Suppressor macrophage treated with lipopolysaccharide for 4 hours (primary cell): ENCODE results near the gene CCDC92.
"Not testable (repeated sequence)": the region's sequence is repeated elsewhere in the genome, so short reads cannot be mapped to it uniquely, and the experiment has no call there.

Source experiments
- DNase-seq: peaks from one replicate; pipeline ENCODE4 v3.0.0-alpha.2; 2020

CCDC92 gene

GRCh38 chr12:123935956-123936355, 36.7 kb downstream of the CCDC92 start:
- no peak for DNase-seq

- no peak for DNase-seq
Measured at GRCh38 chr12:123934829-123935228, 37.8 kb downstream of the CCDC92 start.

GRCh38 chr12:123934016-123934620, 38.5 kb downstream of the CCDC92 start:
- DNase-seq: no peak

GRCh38 chr12:123933214-123933613, 39.4 kb downstream of the CCDC92 start:
- DNase-seq: no peak

- no peak for DNase-seq
Measured at GRCh38 chr12:123931686-123932321, 40.8 kb downstream of the CCDC92 start.

GRCh38 chr12:123929946-123930583, 42.6 kb downstream of the CCDC92 start:
- no peak for DNase-seq

GRCh38 chr12:123928897-123929296, 43.7 kb downstream of the CCDC92 start:
- no peak for DNase-seq

- no peak for DNase-seq
Measured at GRCh38 chr12:123928274-123928865, 44.3 kb downstream of the CCDC92 start.

- DNase-seq: no peak
Measured at GRCh38 chr12:123924539-123924938, 48.1 kb downstream of the CCDC92 start.

- DNase-seq: no peak
Measured at GRCh38 chr12:123923927-123924326, 48.7 kb downstream of the CCDC92 start.

- DNase-seq: no peak
Measured at GRCh38 chr12:123923038-123923437, 49.6 kb downstream of the CCDC92 start.

GRCh38 chr12:123919980-123920360, 52.7 kb downstream of the CCDC92 start:
- DNase-seq: no peak

GRCh38 chr12:123917337-123917850, 55.2 kb downstream of the CCDC92 start:
- DNase-seq: no peak

- no peak for DNase-seq
Measured at GRCh38 chr12:123916729-123917128, 55.9 kb downstream of the CCDC92 start.

GRCh38 chr12:123914726-123915333, 57.8 kb downstream of the CCDC92 start:
- no peak for DNase-seq

GRCh38 chr12:123912415-123913380, 59.9 kb downstream of the CCDC92 start:
- DNase-seq: no peak

GRCh38 chr12:123911672-123912409, 60.8 kb downstream of the CCDC92 start:
- not testable (repeated sequence) for DNase-seq

- no peak for DNase-seq
Measured at GRCh38 chr12:123910761-123911193, 61.9 kb downstream of the CCDC92 start.

- no peak for DNase-seq
Measured at GRCh38 chr12:123910057-123910456, 62.6 kb downstream of the CCDC92 start.

GRCh38 chr12:123908884-123909725, 63.5 kb downstream of the CCDC92 start:
- no peak for DNase-seq
